Erythroblast (primary cell): Measurements from ENCODE around the gene NIPSNAP2.

ENCODE experiments used
- GATA1 ChIP-seq: IDR thresholded peaks from 2 replicates; pipeline ENCODE4 v1.6.1; 2011; ENCODE audit warnings: low read depth, mild to moderate bottlenecking, control low read depth, low read length, moderate library complexity
- POLR2A ChIP-seq: IDR thresholded peaks from 2 replicates; pipeline ENCODE4 v1.6.1; 2011; ENCODE audit warnings: mild to moderate bottlenecking, low read length

DNA sequence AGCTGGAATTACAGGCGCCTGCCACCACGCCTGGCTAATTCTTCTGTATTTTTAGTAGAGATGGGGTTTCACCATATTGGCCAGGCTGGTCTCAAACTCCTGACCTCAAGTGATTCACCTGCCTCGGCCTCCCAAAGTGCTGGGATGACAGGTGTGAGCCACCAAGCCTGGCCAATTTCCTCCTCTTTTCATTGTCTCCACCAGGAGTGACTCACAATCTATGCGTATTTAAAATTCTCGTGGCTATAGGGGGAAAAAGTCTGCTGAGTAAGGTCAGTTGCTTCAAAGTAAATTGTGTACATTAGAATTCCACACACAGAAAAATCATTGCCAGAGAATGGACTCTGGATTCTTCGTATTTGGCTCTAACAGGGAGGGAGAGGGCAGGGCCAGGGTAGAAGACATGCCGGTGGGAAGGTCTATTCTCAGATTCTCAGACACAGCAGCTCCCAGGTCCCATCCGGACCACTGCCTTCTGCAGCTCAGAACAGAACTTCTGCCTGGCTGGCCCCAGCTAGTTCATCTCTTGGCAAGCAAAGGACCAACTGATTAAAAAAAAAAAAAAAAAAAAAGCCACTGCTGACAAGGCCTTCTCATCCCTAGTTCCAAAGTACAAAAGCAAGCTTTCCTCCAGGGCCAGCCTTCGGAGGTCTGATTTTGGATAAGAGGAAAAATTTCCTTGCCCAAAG, 64.7 kb downstream of the NIPSNAP2 start:
- TF ChIP-seq POLR2A (no peak), GATA1 (no peak)
